ENCODE results near the gene GNB1.
"Not testable (repeated sequence)": the region's sequence is repeated elsewhere in the genome, so short reads cannot be mapped to it uniquely, and the experiment has no call there.

The GNB1 gene

GRCh38 chr1:1752190-1752589 is 138.7 kb downstream of the GNB1 start:
- H2BK120ac ChIP-seq (ENCODE audit: low read depth, low read length) = no peak overlapping the region
- WGBS (ENCODE audit: extremely low coverage, insufficient coverage, low lambda C conversion rate) = no CpG with 5 or more reads among the region's 11 CpGs
- H3K4me1 ChIP-seq (ENCODE audit: control insufficient read depth, low read depth, low read length) = no peaks in the 10 kb centered on the region
- peaks cover 5% of the 10 kb centered on the region for H3K36me3 ChIP-seq (ENCODE audit: control insufficient read depth, insufficient read depth, low read length)
- H2BK15ac ChIP-seq (replicated peaks; ENCODE audit: low read depth) = no peak overlapping the region
- H3K4ac ChIP-seq (ENCODE audit: low read depth, low read length) = no peak overlapping the region
- no peak overlapping the region for H3K18ac ChIP-seq (ENCODE audit: low read length)
- no peak overlapping the region for H2AK5ac ChIP-seq (ENCODE audit: low read length)
- no peak overlapping the region for H3K27ac ChIP-seq (ENCODE audit: low read depth, low read length)
- H4K8ac ChIP-seq (ENCODE audit: low read depth, low read length) = no peak overlapping the region
- no peaks in the 10 kb centered on the region for H3K79me1 ChIP-seq (ENCODE audit: low read length)
- H3K4me2 ChIP-seq (ENCODE audit: low read length) = no peak overlapping the region
- H4K5ac ChIP-seq (ENCODE audit: low read length) = no peak overlapping the region
- no peak for DNase-seq
- H3K23ac ChIP-seq (ENCODE audit: low read length) = no peak overlapping the region
- H3K56ac ChIP-seq (ENCODE audit: low read length) = no peak overlapping the region
- no peak overlapping the region for H2BK5ac ChIP-seq (ENCODE audit: low read length)
- no peak overlapping the region for H3K4me3 ChIP-seq (ENCODE audit: low read length)
- H3K79me2 ChIP-seq (ENCODE audit: control insufficient read depth, insufficient read depth, low read length) = no peaks in the 10 kb centered on the region
- H3K9ac ChIP-seq (ENCODE audit: low read length) = no peak overlapping the region
- H3K27me3 ChIP-seq (ENCODE audit: insufficient read depth, low read length, poor library complexity) = no peaks in the 10 kb centered on the region

- H3K23ac ChIP-seq (ENCODE audit: low read length); H3K36me3 ChIP-seq (ENCODE audit: control insufficient read depth, insufficient read depth, low read length); H3K18ac ChIP-seq (ENCODE audit: low read length); H2AK5ac ChIP-seq (ENCODE audit: low read length); H3K56ac ChIP-seq (ENCODE audit: low read length); H3K4me3 ChIP-seq (ENCODE audit: low read length); H4K5ac ChIP-seq (ENCODE audit: low read length); H4K8ac ChIP-seq (ENCODE audit: low read depth, low read length); H3K27ac ChIP-seq (ENCODE audit: low read depth, low read length); H3K4me2 ChIP-seq (ENCODE audit: low read length); H3K27me3 ChIP-seq (ENCODE audit: insufficient read depth, low read length, poor library complexity); H2BK120ac ChIP-seq (ENCODE audit: low read depth, low read length); H3K4ac ChIP-seq (ENCODE audit: low read depth, low read length); H3K9ac ChIP-seq (ENCODE audit: low read length); H3K79me2 ChIP-seq (ENCODE audit: control insufficient read depth, insufficient read depth, low read length); DNase-seq; H2BK15ac ChIP-seq (replicated peaks; ENCODE audit: low read depth); H2BK5ac ChIP-seq (ENCODE audit: low read length); H3K79me1 ChIP-seq (ENCODE audit: low read length); H3K4me1 ChIP-seq (ENCODE audit: control insufficient read depth, low read depth, low read length): not testable (repeated sequence)
- no CpG with 5 or more reads among the region's 9 CpGs for WGBS (ENCODE audit: extremely low coverage, insufficient coverage, low lambda C conversion rate)
Observed at GRCh38 chr1:1749941-1750340, 140.9 kb downstream of the GNB1 start.

DNA sequence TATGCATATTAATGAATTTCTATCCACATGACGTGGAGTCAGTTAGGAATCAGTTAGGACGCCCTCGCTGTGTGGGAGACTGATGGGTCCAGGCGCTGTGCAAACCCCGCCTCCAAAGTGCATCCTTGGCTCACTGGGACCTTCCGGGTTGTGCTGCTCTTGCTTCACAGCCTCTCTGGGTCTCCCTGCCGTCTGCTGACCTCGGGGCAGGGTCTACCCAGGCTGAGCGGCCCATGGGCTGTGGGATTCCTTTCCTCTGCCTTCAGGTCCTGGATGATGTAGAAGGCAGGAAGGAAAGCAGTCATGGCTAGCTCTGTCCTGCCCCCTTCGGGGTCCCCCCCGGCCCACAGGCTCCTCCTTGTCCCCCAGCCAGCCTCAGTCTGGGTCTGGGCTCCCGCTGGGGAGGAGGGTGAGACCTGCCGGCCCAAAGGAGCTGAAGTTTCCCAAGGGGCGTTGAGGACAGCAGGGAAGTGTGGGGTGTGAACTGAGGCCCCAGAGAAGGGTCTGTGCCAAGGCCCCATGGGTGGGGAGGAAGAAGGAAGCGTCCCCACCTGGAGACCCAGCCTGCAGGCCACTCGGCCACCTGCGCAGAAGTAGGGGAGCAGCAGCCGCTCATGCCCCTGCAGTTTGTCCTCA is 142.1 kb downstream of the GNB1 start:
- Histone ChIP-seq H3K4me2 (ENCODE audit: low read length) (no peak overlapping the region), H3K56ac (ENCODE audit: low read length) (no peak overlapping the region), H3K27me3 (ENCODE audit: insufficient read depth, low read length, poor library complexity) (no peaks in the 10 kb centered on the region), H2BK15ac (replicated peaks; ENCODE audit: low read depth) (no peak overlapping the region), H2AK5ac (ENCODE audit: low read length) (no peak overlapping the region), H3K23ac (ENCODE audit: low read length) (no peak overlapping the region), H3K18ac (ENCODE audit: low read length) (no peak overlapping the region), H4K5ac (ENCODE audit: low read length) (no peak overlapping the region), H2BK120ac (ENCODE audit: low read depth, low read length) (no peak overlapping the region), H3K4ac (ENCODE audit: low read depth, low read length) (no peak overlapping the region), H3K27ac (ENCODE audit: low read depth, low read length) (no peak overlapping the region), H3K4me3 (ENCODE audit: low read length) (no peak overlapping the region), H4K8ac (ENCODE audit: low read depth, low read length) (no peak overlapping the region), H3K79me1 (ENCODE audit: low read length) (no peaks in the 10 kb centered on the region), H3K4me1 (ENCODE audit: control insufficient read depth, low read depth, low read length) (no peaks in the 10 kb centered on the region), H3K79me2 (ENCODE audit: control insufficient read depth, insufficient read depth, low read length) (no peaks in the 10 kb centered on the region), H2BK5ac (ENCODE audit: low read length) (no peak overlapping the region), H3K9ac (ENCODE audit: low read length) (no peak overlapping the region), H3K36me3 (ENCODE audit: control insufficient read depth, insufficient read depth, low read length) (peaks cover 1% of the 10 kb centered on the region)
- peak; percentile 15 for DNase-seq
- no CpG with 5 or more reads among the region's 18 CpGs for WGBS (ENCODE audit: extremely low coverage, insufficient coverage, low lambda C conversion rate)

DNA sequence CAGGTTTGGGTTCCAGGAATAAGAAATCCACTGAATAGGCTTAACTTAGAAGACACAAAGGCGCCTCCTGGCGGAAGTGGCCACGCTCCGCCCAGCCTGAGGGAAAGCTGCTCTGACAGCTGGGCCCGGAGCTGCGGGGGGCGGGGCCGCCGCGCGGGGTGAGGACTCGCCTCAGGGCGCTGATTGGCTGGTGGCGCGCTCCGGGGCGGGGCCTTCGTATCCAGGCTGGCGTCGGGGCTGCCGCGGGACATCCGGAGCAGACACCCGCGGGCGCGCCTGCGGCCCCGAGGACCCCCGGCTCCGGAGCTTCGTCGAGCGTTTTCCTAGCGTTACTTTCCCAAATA is 144.3 kb downstream of the GNB1 start:
- no CpG with 5 or more reads among the region's 35 CpGs for WGBS (ENCODE audit: extremely low coverage, insufficient coverage, low lambda C conversion rate)
- H3K4me2 ChIP-seq (ENCODE audit: low read length); H3K18ac ChIP-seq (ENCODE audit: low read length); H3K79me1 ChIP-seq (ENCODE audit: low read length); H4K5ac ChIP-seq (ENCODE audit: low read length); H3K4me3 ChIP-seq (ENCODE audit: low read length); H3K56ac ChIP-seq (ENCODE audit: low read length); H2BK120ac ChIP-seq (ENCODE audit: low read depth, low read length); H3K79me2 ChIP-seq (ENCODE audit: control insufficient read depth, insufficient read depth, low read length); H3K23ac ChIP-seq (ENCODE audit: low read length); H2AK5ac ChIP-seq (ENCODE audit: low read length); H3K27me3 ChIP-seq (ENCODE audit: insufficient read depth, low read length, poor library complexity); H3K4ac ChIP-seq (ENCODE audit: low read depth, low read length); DNase-seq; H4K8ac ChIP-seq (ENCODE audit: low read depth, low read length); H3K9ac ChIP-seq (ENCODE audit: low read length); H3K4me1 ChIP-seq (ENCODE audit: control insufficient read depth, low read depth, low read length); H2BK15ac ChIP-seq (replicated peaks; ENCODE audit: low read depth); H3K36me3 ChIP-seq (ENCODE audit: control insufficient read depth, insufficient read depth, low read length); H2BK5ac ChIP-seq (ENCODE audit: low read length): not testable (repeated sequence)
- H3K27ac ChIP-seq (ENCODE audit: low read depth, low read length) = peak overlapping the region; percentile 96

DNA sequence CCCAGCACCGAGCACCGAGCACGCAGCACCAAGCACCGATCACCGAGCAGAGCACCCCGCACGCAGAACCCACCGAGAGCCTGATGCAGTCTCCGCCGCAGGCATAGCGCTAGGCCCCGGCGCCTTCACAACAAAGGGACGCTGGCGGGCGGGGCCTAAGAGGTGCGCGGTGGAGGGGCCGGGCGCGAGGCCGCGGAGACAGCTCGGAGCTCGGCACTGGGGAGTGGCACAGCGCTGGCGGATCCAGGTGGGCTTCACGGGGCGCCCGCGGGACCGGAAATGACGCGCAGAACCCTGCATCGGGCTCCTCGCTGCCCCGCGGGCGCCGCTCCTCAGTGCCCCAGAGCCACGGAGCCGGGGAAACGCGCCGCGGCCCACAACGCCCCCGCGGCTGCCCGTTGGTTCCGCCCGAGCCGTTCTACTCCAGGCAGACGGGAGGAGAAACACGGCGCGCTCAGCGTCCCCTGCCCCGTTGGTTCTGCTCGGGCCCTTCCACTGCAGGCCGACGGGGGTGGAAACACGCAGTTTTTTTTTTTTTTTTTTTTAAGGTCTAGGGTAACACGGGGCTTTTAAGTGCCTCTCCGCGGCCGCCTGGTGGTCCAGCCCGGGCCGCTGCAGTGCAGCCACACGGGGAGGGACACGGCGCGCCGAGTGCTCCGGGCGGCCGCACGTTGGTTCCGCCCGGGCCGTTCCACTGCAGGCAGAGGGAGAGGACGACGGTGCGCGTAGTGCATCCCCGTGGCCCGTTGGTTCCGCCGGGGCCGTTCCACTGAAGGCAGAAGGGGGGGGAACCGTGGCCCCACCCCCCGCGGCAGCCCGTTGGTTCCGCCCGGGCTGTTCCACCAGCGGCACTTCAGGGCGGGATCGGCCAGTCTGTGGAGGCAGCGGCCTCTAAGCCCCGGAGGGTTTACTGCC is 145.0 kb downstream of the GNB1 start:
- peak; percentile 86 for DNase-seq
- H2AK5ac ChIP-seq (ENCODE audit: low read length); H3K4me2 ChIP-seq (ENCODE audit: low read length); H3K27me3 ChIP-seq (ENCODE audit: insufficient read depth, low read length, poor library complexity); H2BK15ac ChIP-seq (replicated peaks; ENCODE audit: low read depth); H3K36me3 ChIP-seq (ENCODE audit: control insufficient read depth, insufficient read depth, low read length); H3K4me3 ChIP-seq (ENCODE audit: low read length); H3K79me1 ChIP-seq (ENCODE audit: low read length); H3K23ac ChIP-seq (ENCODE audit: low read length); H3K79me2 ChIP-seq (ENCODE audit: control insufficient read depth, insufficient read depth, low read length); H3K4me1 ChIP-seq (ENCODE audit: control insufficient read depth, low read depth, low read length); H2BK5ac ChIP-seq (ENCODE audit: low read length); H4K5ac ChIP-seq (ENCODE audit: low read length): not testable (repeated sequence)
- Histone ChIP-seq H3K18ac (ENCODE audit: low read length) (peak overlapping the region; percentile 98), H3K27ac (ENCODE audit: low read depth, low read length) (peak overlapping the region; percentile 96), H3K9ac (ENCODE audit: low read length) (peak overlapping the region; percentile 64), H3K56ac (ENCODE audit: low read length) (peak overlapping the region; percentile 64), H2BK120ac (ENCODE audit: low read depth, low read length) (peak overlapping the region; percentile 28), H4K8ac (ENCODE audit: low read depth, low read length) (peak overlapping the region; percentile 56), H3K4ac (ENCODE audit: low read depth, low read length) (peak overlapping the region; percentile 91)
- WGBS (ENCODE audit: extremely low coverage, insufficient coverage, low lambda C conversion rate) = no CpG with 5 or more reads among the region's 101 CpGs
